ENCODE data around the gene STUM.

DNA sequence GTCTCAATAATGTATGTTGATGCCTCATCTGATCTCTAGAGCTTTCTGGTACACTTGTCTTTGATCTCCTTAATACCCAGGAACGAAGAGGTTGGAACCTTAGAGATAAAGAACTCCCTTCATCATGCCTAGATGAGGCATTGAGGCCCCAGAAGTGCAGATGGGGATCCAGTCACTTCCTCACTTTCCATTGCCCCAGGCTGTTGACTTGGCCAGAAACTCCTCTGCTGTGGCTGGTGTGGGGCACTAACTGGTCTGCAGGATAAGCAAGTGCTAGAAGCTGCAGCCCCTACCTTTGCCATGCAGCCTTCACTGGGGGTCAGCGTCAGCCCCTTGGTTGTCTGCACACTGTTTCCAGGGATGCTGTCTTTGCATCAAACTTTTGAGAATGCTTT, 49.9 kb downstream of the STUM start:
- TF ChIP-seq, protein P1, sequence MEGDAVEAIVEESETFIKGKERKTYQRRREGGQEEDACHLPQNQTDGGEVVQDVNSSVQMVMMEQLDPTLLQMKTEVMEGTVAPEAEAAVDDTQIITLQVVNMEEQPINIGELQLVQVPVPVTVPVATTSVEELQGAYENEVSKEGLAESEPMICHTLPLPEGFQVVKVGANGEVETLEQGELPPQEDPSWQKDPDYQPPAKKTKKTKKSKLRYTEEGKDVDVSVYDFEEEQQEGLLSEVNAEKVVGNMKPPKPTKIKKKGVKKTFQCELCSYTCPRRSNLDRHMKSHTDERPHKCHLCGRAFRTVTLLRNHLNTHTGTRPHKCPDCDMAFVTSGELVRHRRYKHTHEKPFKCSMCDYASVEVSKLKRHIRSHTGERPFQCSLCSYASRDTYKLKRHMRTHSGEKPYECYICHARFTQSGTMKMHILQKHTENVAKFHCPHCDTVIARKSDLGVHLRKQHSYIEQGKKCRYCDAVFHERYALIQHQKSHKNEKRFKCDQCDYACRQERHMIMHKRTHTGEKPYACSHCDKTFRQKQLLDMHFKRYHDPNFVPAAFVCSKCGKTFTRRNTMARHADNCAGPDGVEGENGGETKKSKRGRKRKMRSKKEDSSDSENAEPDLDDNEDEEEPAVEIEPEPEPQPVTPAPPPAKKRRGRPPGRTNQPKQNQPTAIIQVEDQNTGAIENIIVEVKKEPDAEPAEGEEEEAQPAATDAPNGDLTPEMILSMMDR (IDR thresholded peaks at IDR 0.05), result no peak
- TF ChIP-seq POLR2A (IDR thresholded peaks at IDR 0.05), result no peak

All from right lobe of liver (tissue), 4 donors.